ENCODE results near the gene TSN. TPM values are rescaled to one million over a fixed set of nuclear protein-coding genes. Genes with fewer than 3 reads are reported as not detected.

The TSN gene
- total and polyA plus RNA-seq, 8 donors: 11.0 to 63.5 (median 19.5) TPM

GRCh38 chr2:121771976-121772742, 16.7 kb downstream of the TSN start:
- no peaks in the 10 kb centered on the region for H3K9me3 ChIP-seq
- TF ChIP-seq EP300 (IDR thresholded peaks at IDR 0.05) (no peak), POLR2AphosphoS5 (IDR thresholded peaks at IDR 0.05) (no peak), CTCF (IDR thresholded peaks at IDR 0.05) (no peak), POLR2A (IDR thresholded peaks at IDR 0.05) (no peak)
- DNase-seq: peak in 1 of 2 donors; percentile 64
- H3K36me3 ChIP-seq: peaks cover 0 to 39% (median 32%) of the 10 kb centered on the region in 4 donors
- WGBS, 5 donors: 34 to 46% (median 42%) methylated on average over 6 of the region's 6 CpGs
- H3K27ac ChIP-seq: no peak overlapping the region
- no peaks in the 10 kb centered on the region for H3K27me3 ChIP-seq
- intact Hi-C loops (cut with DNase I; ENCODE audit: low total_unique reads): no loop called here
- no peak overlapping the region for H3K4me3 ChIP-seq
- H3K4me1 ChIP-seq: peaks cover 0 to 4% (median 0%) of the 10 kb centered on the region in 4 donors

GRCh38 chr2:121774235-121774634, 18.8 kb downstream of the TSN start:
- Histone ChIP-seq H3K27ac (no peak overlapping the region), H3K9me3 (no peaks in the 10 kb centered on the region), H3K4me1 (peaks cover 0 to 11% (median 0%) of the 10 kb centered on the region in 4 donors), H3K36me3 (peaks cover 0 to 18% (median 12%) of the 10 kb centered on the region in 4 donors), H3K27me3 (no peaks in the 10 kb centered on the region), H3K4me3 (no peak overlapping the region)
- intact Hi-C loops (cut with DNase I; ENCODE audit: low total_unique reads): no loop called here
- no peak for DNase-seq
- 90 to 94% (median 91%) methylated on average over 13 of the region's 13 CpGs for WGBS, 5 donors
- TF ChIP-seq EP300 (IDR thresholded peaks at IDR 0.05) (no peak), POLR2AphosphoS5 (IDR thresholded peaks at IDR 0.05) (no peak), POLR2A (IDR thresholded peaks at IDR 0.05) (no peak), CTCF (IDR thresholded peaks at IDR 0.05) (no peak)

- WGBS, 5 donors: 73 to 87% (median 79%) methylated on average over 3 of the region's 3 CpGs
- Histone ChIP-seq H3K27me3 (peaks cover 0 to under 1% (median 0%) of the 10 kb centered on the region in 3 donors), H3K9me3 (no peaks in the 10 kb centered on the region), H3K27ac (no peak overlapping the region), H3K4me3 (no peak overlapping the region), H3K4me1 (peaks cover 0 to 11% (median 0%) of the 10 kb centered on the region in 4 donors), H3K36me3 (no peaks in the 10 kb centered on the region)
- no peak for TF ChIP-seq CTCF (IDR thresholded peaks at IDR 0.05)
- no peak for TF ChIP-seq POLR2AphosphoS5 (IDR thresholded peaks at IDR 0.05)
- TF ChIP-seq POLR2A (IDR thresholded peaks at IDR 0.05): no peak
- no peak for TF ChIP-seq EP300 (IDR thresholded peaks at IDR 0.05)
- no peak for DNase-seq
- intact Hi-C loops (cut with DNase I; ENCODE audit: low total_unique reads): no loop called here
These were observed 20.9 kb downstream of the TSN start for GRCh38 chr2:121776361-121776760.

- no peak overlapping the region for H3K27ac ChIP-seq
- intact Hi-C loops (cut with DNase I; ENCODE audit: low total_unique reads): no loop called here
- peaks cover 0 to 11% (median 0%) of the 10 kb centered on the region in 4 donors for H3K4me1 ChIP-seq
- H3K36me3 ChIP-seq: no peaks in the 10 kb centered on the region
- H3K27me3 ChIP-seq: peaks cover 0 to 6% (median 0%) of the 10 kb centered on the region in 3 donors
- no peaks in the 10 kb centered on the region for H3K9me3 ChIP-seq
- peak in 1 of 2 donors; percentile 22 for DNase-seq
- WGBS, 5 donors: 34 to 45% (median 38%) methylated on average over 12 of the region's 12 CpGs
- TF ChIP-seq EP300 (IDR thresholded peaks at IDR 0.05) (no peak), POLR2AphosphoS5 (IDR thresholded peaks at IDR 0.05) (no peak), CTCF (IDR thresholded peaks at IDR 0.05) (no peak), POLR2A (IDR thresholded peaks at IDR 0.05) (no peak)
- no peak overlapping the region for H3K4me3 ChIP-seq
These were observed 21.6 kb downstream of the TSN start for GRCh38 chr2:121776885-121777698.

All from stomach (tissue), 9 donors.